DMS153 (cell line): ENCODE results near the gene KLHL34.

Source experiments
- DNase-seq: peaks from one replicate; lab custom pipeline; 2025; lab: John Stamatoyannopoulos, UW

The KLHL34 gene, protein sequence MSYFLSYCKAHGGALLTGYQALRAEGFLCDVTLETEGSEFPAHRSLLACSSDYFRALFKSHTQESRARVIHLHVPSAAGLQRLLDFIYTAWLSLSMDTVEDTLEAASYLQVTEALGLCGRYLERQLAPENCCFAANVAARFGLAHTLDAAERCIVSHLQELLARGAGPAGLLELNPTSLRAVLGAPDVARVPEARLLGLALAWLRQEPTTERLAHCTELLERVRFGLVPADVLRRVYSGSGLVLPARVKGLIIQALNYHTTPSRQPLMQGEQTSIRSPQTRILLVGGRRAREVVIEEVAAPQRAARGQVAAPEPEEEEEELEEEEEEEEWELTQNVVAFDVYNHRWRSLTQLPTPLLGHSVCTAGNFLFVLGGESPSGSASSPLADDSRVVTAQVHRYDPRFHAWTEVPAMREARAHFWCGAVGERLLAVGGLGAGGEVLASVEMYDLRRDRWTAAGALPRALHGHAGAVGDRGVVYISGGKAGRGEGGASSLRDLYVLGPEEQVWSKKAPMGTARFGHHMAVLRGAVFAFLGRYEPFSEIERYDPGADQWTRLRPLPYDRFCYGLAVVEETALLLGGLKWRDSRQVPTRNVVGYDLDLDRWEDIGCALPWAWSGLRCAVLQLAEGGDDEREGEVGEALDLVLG

DNA sequence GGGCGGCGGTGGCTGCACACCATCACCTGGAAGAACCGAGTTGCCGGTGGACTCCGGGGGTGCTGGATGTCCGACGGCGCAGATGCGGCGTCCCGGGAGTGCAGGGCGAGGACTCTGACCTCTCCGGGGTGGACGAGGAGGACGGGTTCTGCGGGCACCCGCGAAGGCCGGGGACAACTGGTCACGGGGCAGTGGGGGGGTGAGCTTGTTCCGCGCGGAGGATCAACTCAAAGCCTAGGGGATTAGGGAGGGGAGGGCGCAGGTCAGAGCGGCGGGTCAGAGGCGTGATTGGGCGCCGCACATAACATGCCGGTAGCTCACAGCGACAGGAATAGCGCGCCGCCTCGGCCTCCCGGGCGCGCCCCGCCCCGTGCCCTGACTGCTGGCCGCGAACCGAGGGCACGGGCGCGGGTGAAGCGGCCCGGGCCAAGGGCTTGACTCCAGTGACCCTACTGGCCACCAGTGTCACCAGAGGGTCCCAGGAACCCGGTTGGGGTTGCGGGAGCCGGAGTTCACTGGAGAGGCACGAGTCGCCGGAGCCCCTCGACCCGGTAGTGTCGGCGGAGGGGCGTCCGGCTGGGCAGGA is at the start of gene KLHL34:
TSS of gene KLHL34 (minus strand) at position 179 of the 586 bp plus-strand sequence. CDS start 542 bp downstream, outside the sequence.
- no peak for DNase-seq

- no peak for DNase-seq
These were observed 47.1 kb upstream of the KLHL34 start for GRCh38 chrX:21705225-21705624.

GRCh38 chrX:21702725-21703124 is 44.6 kb upstream of the KLHL34 start:
- no peak for DNase-seq

DNA sequence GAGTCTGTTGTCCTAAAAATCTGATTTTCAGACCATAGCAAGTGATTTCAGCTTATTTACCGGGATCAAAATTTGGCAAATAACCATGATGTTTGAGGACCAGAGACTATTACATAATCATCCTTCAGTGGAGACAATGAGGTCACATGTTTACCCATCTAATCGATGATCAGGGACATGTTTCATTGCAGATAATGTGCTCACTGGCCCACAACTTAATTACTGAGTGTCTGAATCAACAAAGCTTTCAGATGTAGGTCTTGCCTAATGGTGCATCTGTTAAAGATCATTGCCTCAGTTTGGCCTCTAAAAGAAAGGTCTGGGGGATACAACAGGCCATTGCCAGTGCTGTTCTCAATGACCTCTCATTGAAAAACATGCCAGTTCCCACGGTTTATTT is 42.8 kb upstream of the KLHL34 start:
- no peak for DNase-seq

DNA sequence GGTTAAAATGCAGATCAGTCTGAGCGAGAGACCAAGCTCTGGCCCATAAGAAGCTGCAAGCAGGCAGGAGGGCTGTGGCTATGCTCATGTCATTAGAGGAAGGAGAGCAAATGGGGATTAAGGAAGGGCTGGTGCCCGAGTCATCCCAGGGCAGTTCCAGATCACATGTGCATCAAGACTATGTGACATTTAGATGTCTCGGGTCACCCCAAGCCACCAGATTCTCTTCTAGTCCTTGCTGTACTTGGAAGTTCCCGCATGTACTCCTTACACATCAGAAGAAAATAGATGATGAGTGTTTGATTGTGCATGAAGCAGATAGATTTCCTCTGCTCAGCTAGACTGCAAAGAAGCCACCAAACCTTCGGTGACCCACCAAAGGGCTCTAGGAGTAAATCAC is 42.1 kb upstream of the KLHL34 start:
- DNase-seq, result no peak

- no peak for DNase-seq
These were observed 41.0 kb upstream of the KLHL34 start for GRCh38 chrX:21699136-21699535.

DNA sequence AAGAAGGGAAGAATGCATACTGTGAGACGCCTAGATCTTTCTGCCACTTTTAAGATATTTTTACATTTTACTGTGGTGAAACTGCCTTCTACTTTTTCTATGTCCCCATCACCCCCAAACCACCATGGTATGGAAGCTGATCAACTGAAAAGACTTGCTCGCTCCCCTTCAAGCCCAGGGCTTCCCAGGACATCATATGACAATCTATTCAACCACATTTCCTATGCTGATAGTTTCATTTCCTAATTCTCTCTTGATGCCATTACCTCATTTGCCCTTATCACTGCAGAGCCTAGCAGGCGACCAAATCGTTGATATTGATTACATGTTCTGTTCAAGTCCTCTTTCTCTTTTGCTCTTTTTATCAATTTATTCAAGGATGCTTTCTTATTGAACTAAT is 40.1 kb upstream of the KLHL34 start:
- no peak for DNase-seq

- DNase-seq, result no peak
These were observed 33.4 kb upstream of the KLHL34 start for GRCh38 chrX:21691512-21692018.

- DNase-seq, result no peak
These were observed 25.8 kb upstream of the KLHL34 start for GRCh38 chrX:21683941-21684340.

DNA sequence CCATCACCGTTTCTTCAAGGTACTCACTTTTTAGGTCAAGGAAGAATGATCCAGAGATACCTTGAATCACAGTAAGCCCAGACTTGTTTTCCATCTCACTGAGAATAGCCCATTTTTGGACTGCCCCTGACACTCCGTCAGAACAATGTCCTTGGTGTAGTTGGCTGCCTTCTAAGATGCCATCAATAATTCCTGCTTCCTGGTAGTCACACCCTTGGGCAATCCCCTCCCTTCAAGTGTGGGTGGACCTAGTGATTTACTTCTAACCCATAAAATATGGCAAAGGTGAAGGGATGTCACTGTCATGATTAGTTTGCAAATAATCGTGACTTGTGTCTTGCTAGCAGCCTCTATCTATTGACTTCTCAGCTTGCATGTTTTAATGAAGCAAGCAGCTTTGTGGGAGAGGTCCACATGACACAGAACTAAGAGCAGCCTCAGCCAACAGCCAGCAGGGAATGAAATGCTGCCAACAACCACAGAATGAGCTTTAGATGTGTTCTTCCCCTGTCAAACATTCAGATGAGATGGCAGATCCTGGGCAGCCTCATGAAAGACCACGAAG is 20.0 kb upstream of the KLHL34 start:
- no peak for DNase-seq

DNA sequence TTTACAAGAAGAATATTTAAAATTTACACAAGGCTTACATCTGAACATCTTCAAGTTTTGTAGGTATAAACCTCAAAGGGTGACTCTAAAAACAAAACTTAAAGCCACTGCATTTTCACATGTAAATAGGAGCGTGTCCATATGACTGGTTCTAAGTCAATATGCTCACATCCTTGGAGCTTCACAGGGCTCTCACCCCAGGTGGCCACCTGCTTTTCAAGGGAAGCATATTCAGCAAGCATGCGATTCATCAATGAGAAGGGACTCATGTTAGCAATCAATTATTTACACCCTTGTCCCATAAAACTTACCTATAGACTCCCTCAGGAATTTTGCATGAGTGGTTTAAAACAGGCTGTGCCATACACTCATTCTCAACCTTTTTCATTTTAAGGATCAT is 17.8 kb upstream of the KLHL34 start:
- DNase-seq, result no peak

DNA sequence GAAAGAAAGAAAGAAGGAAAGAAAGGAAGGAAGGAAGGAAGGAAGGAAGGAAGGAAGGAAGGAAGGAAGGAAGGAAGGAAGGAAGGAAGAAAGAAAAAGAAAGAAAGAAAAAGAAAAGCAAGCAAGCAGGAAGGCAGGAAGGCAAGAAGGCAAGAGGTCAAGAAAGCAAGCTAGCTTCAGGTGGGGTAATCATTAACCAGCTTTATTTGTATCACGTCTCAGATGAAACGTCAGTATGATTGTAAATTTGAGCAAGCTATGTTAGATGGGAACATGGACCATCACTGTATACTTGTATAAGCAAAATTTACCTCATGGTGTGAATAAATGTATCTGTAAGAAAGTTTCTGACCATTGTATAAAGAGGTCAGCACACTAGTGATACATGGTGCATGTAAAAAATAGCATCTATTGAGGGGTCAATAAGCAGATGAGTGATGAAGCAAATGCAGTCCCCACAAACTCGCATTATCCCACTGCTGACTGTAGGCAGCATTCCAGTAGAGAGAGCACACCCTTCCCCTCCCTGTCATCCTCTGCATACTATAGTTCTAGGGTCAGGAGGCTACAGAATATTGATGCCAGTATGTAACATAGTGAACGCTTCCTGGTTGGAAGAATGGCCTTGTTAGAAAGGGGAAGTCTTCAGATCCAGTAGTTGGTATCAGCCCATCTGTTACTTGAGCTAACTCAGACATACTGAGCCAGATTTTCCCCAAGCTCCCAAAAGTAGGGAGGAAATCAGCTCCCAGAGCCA is 16.5 kb upstream of the KLHL34 start:
- no peak for DNase-seq

GRCh38 chrX:21666679-21667078 is 8.5 kb upstream of the KLHL34 start:
- no peak for DNase-seq

- DNase-seq, result no peak
These were observed 8.1 kb upstream of the KLHL34 start for GRCh38 chrX:21666252-21666651.

DNA sequence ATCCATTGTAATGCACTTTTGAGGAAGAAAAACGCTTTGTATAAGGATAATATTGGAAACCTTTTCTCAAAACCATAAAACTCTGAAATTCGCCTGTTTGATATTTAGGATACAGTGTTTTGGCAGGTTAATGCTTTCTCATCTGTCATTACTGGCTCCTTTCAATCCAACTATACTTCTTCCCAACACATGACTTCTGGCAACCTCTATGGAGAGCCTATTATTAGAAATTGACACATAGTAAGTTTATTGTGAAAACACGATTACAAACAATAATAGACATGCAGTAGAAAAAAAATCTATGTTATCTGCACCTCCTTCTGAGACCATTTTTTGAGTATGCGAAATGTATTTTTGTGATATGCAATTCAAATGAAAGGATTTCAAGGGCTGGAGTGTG is 4.6 kb upstream of the KLHL34 start:
- DNase-seq, result no peak

DNA sequence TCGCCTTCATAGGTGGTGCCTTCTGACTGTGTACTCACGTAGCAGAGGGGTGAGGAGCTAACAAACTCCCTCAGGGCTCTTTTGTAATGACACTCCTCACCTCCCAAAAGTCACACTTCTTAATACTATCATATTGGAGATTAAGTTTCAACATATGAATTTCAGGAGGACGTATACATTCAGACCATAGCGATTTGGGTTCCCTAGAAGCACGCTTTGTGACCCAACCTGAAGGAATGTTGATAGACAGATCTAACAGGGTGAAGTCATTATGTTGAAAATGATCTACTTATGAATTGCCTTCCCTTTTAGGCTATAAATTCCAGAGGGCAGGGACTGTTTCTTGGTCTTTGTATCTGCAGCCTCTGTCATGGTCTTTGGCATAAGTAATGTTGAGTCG is 3.2 kb upstream of the KLHL34 start:
- DNase-seq, result no peak

DNA sequence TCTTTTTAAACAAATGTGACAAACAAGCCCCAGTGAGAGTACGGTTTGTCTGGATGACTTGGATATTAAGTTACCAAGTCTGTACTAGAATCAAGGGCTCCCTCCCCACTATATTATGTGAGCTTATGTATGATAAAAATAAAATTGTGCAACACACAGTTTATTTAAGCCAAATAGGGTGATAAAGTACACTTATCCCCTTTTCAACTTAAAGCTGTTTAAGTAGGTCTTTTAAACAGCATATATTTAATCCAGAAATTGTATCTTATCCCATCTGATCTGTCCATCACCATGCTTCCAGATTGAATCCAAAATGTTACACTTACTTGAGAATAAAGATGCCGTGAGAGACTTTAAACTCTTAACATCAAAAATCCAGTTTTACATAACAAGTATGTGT is 2.0 kb upstream of the KLHL34 start:
- DNase-seq, result no peak

DNA sequence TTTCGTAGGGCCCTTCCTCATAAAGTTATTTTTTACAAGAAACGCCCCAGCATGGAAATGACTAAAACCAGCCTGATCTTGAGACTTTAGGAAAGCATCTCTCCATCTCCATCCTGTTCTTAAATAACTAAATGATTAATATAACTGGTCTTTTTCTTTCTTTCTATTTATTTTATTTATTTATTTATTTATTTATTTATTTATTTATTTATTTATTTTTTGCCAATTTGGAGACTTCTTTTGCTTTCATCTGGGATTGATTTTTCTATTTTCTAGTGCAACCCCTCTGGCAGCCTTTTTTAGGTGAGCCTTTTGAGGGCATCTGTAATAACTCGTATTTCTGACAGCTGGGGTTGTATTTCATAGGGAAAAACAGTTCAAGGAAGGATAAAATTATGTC is 1.2 kb upstream of the KLHL34 start:
- DNase-seq, result no peak

- no peak for DNase-seq
These were observed 616 bp upstream of the KLHL34 start for GRCh38 chrX:21658746-21659145.

GRCh38 chrX:21657318-21658151 is 595 bp downstream of the KLHL34 start:
- no peak for DNase-seq
